Measurements from ENCODE around the gene PLIN3.

- no peak for TF ChIP-seq GLIS3 (CRISPR knock-in tag; IDR thresholded peaks at IDR 0.05)
- no peak for TF ChIP-seq ZNF8 (CRISPR knock-in tag; IDR thresholded peaks at IDR 0.05)
- TF ChIP-seq ESRRG (CRISPR knock-in tag; IDR thresholded peaks at IDR 0.05), result no peak
- no peak for TF ChIP-seq ZFP30 (CRISPR knock-in tag; IDR thresholded peaks at IDR 0.05)
- TF ChIP-seq, protein P1, sequence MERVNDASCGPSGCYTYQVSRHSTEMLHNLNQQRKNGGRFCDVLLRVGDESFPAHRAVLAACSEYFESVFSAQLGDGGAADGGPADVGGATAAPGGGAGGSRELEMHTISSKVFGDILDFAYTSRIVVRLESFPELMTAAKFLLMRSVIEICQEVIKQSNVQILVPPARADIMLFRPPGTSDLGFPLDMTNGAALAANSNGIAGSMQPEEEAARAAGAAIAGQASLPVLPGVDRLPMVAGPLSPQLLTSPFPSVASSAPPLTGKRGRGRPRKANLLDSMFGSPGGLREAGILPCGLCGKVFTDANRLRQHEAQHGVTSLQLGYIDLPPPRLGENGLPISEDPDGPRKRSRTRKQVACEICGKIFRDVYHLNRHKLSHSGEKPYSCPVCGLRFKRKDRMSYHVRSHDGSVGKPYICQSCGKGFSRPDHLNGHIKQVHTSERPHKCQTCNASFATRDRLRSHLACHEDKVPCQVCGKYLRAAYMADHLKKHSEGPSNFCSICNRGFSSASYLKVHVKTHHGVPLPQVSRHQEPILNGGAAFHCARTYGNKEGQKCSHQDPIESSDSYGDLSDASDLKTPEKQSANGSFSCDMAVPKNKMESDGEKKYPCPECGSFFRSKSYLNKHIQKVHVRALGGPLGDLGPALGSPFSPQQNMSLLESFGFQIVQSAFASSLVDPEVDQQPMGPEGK (CRISPR knock-in tag; IDR thresholded peaks at IDR 0.05; ENCODE audit: borderline replicate concordance), result no peak
- TF ChIP-seq TSHZ2 (CRISPR knock-in tag; IDR thresholded peaks at IDR 0.05), result no peak
- no peak for TF ChIP-seq CSDC2 (CRISPR knock-in tag; IDR thresholded peaks at IDR 0.05)
- no peak for TF ChIP-seq ISL1 (CRISPR knock-in tag; IDR thresholded peaks at IDR 0.05)
- TF ChIP-seq OSR1 (CRISPR knock-in tag; IDR thresholded peaks at IDR 0.05), result no peak
- TF ChIP-seq, protein P2, sequence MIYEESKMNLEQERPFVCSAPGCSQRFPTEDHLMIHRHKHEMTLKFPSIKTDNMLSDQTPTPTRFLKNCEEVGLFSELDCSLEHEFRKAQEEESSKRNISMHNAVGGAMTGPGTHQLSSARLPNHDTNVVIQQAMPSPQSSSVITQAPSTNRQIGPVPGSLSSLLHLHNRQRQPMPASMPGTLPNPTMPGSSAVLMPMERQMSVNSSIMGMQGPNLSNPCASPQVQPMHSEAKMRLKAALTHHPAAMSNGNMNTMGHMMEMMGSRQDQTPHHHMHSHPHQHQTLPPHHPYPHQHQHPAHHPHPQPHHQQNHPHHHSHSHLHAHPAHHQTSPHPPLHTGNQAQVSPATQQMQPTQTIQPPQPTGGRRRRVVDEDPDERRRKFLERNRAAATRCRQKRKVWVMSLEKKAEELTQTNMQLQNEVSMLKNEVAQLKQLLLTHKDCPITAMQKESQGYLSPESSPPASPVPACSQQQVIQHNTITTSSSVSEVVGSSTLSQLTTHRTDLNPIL (CRISPR knock-in tag; IDR thresholded peaks at IDR 0.05; ENCODE audit: low read depth), result no peak
- TF ChIP-seq ARNTL (CRISPR knock-in tag; IDR thresholded peaks at IDR 0.05; ENCODE audit: borderline replicate concordance, low read depth), result no peak
- no peak for TF ChIP-seq PPARA (CRISPR knock-in tag; IDR thresholded peaks at IDR 0.05; ENCODE audit: borderline replicate concordance)
Measured at GRCh38 chr19:4866595-4867424, 657 bp downstream of the PLIN3 start.

Data from SK-N-SH treated with all-trans-retinoic acid at 6 μM for 48 hours (cell line).